GM18907 (cell line): ENCODE data around the gene PLCH2.

ENCODE experiments used
- ATAC-seq: cut with Tn5 transposase; IDR thresholded peaks from one replicate; pipeline ENCODE4 v1.9.1; 2021; ENCODE audit warnings: mild to moderate bottlenecking, moderate library complexity; ENCODE audit not compliant: unreplicated experiment

PLCH2 gene

DNA sequence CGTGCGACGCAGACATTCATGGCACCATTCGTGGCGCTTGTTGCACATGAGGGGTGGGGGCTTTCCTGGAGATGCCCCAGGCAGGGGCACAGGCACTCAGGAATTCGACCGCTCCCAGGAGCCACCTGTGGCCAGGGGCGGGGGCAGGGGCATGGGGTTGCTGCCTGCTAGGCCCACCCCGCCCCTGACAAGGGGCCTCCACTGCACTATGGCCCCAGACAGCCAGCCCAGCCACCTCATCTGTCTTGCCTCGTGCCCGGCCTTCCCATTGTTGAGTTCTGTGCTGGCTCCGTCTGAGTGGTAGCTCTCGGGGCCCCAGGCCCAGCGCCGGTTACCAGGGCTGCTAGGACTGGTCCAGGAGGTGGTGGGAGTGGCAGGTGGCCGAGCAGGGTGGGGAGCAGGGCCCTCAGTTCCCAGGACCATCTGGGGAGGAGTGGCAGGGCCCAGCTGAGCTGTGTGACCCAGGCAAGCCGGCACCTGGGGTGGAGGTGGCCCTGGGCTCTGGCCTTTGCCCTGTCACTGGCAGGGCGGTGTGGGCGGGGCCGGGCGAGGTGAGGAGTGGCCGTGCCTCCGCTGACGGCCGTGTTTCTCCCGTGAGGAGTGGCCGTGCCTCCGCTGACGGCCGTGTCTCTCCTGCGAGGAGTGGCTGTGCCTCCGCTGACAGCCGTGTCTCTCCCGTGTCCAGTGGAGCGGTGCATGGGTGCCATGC, 1.9 kb downstream of the PLCH2 start:
- ATAC-seq, result no peak

DNA sequence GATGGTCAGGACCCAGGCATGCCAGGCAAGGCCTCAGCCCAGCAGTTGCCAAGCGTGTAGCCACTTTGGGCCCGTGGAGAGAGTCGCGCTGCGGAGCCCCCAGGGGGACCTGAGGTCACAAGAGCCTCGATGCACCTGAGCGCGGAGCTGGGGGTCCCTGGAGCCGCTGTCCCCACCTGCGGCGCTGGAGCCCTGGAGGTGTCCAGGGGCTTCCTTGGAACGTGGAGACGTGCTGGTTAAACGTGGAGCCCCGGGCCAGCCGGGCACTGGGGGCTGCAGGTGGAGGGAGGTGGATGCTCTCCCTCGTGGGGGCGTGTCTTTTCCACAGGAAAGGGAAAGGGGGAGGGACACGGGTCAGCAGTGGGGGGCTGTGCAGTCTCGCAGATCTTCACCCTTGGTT, 3.1 kb downstream of the PLCH2 start:
- no peak for ATAC-seq

DNA sequence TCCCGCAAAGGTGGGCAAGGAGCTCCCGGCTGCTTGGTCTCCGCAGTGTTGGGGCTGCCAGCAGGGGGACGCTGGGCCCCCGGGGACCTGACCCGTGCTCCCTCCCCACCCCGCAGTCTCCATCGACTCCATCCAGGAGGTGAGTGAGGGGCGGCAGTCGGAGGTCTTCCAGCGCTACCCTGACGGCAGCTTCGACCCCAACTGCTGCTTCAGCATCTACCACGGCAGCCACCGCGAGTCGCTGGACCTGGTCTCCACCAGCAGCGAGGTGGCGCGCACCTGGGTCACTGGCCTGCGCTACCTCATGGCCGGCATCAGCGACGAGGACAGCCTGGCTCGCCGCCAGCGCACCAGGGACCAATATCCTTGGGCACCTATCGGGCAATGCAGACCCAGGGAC, 3.5 kb downstream of the PLCH2 start:
- no peak for ATAC-seq

DNA sequence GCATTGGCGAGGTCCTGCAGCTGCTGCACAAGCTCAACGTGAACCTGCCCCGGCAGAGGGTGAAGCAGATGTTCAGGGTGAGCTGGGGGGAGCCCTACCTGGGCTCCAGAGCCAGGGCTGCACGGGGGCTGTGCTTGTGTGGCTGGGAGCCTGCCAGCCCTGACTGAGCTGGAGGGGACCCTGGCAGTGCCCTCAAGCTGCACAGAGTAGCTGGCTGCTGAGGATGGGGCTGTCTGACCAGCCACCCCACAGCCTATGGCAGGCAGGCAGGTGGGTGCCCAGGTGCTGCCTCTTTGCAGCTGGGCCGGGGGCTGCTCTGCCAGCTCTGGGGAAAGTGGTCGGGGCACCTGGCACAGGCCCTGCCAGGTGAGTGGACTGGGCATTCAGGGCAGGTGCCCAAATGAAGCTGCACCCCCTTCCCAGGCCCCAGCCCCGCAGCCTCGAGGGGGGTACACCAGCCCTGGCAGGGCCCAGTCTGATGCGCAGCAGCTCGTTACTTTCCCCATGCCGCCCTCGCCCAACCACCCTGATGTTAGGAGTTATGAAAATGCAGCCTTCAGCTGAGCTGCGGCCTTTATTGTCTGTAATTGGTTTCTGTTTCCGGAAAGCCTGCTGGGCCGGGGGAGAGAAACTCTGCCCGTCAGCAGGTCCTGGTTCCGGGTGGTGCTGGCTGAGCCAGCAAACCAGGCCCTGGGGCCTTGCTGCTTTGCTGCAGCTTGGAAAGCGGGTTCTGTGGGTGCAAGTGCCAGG, 4.3 kb downstream of the PLCH2 start:
- no peak for ATAC-seq

DNA sequence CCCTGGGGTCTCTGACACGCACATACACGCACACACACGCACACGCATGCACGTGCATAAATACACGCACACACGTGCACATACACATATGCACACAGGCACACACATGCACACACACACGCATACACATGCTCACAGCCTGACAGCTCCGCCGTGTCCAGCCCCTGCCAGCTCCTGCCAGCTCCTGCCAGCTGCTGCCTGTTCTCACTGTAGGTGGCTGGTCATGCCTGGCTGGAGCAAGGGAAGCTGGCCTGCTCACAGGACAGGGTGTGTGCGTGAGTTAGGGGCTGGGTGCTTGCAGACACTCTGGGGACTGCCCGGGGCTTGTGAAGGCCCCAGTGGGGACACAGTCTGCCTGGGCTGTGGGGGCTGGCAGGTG, 4.9 kb downstream of the PLCH2 start:
- no peak for ATAC-seq

DNA sequence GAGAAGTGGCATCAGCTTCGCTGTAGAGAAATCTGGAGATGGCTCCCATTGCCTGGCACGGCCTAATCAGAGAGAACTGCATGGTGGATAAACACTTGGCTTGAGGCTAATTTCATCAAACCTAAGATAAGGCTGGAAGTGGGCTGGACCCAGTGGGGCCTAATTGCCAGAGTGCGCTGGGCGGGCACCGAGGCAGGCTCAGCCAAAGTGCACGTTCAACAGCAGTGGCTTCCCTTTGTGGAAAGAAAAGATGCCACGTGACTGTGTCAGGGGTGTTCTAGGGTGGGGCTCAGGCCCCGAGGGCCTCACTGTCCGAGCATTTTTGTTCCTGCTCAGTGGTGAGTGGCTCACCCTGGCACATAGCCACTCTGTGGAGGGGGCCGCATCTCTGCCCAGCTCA, 5.8 kb downstream of the PLCH2 start:
- ATAC-seq, result no peak

DNA sequence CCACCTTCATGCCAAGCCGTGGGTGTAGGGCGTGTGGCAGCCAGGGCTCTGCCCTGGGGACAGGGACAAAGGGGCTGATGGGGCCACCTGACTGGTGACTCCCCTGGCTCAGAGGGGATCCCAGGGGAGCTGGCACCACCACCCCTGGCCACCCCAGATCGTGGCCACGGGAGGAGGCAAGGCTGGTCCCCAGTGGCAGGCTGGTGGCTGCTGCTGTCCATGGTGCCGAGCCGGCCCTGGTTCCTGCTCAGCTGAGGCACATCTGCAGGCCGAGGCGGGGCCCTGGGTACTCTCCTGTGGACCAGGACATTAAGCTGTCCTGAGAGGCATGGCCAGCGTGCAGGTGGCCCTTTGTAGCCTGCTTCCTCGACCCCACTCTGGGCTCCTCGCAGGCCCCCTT, 6.5 kb downstream of the PLCH2 start:
- ATAC-seq, result no peak

DNA sequence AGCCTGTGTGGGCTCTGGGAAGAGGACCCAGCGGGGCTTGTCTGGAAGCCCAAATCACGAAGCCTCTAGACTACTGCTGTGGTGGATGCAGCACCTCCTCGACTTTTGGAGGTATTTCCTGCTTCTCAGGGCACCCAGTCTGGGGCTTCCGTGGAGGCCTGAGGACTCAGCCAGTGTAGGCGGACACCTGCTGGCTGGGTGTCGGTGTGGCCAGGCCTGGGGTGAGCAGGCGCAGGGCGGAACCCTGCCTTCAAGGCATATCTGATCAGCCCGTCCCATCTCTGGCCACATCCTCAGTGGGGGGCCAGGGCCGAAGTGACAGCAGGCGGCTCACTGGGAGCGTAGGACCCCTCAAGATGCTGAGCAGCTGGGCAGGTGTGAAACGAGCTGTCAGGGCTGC, 6.9 kb downstream of the PLCH2 start:
- no peak for ATAC-seq

DNA sequence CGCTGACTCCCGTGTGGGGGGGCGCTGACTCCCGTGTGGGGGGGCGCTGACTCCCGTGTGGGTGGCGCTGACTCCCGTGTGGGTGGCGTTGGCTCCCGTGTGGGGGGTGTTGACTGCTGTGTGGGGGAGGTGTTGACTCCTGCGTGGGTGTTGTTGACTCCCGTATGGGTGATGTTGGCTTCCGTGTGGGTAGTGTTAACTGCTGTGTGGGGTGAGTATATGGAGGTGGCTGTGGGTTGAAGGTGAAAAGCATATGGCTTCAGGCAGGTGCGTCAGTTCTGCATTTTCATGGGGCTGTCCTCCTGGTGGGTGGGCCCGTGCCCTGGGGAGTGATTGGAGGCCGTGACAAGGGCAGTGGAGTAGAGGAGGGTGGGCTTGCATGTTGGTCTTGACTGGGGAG, 7.9 kb downstream of the PLCH2 start:
- no peak for ATAC-seq

DNA sequence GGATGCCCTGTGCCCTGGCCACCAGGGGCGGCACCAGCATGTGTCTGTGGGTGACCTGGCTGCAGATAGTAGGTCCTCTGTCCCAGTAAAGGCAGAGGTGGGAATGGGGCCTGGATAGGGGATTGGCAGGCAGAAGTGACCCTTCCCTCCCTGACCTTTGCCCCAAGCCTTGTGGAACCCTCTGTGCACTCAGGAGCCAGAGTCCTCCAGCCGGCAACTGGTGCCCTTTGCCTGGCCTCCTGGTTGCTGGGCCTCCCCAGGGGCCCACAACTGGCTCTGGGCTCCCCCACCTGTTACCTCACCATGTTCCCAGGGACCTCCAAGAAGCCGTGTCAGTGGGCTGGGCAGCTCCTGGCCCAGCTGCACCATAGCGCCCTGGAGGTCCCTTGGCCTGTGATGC, 10.0 kb downstream of the PLCH2 start:
- no peak for ATAC-seq

DNA sequence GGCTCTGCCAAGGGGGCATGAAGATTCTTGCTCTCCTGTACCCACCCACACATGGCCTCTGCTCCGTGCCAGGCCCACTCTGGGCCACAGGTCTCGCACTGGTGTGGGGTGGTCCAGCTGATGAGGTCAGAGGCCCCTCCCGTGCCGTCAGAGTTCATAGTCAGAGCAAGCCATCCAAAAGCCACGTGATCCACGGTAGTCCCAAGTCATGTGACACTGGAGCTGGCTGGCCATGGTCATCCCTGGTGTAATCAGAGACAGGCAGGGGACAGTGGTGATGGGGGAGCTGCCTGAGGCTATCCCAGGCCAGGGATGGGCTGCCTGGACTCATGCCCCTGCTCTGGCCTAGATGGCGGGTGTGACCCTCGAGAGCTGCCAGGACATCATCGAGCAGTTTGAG, 10.5 kb downstream of the PLCH2 start:
- ATAC-seq, result no peak

DNA sequence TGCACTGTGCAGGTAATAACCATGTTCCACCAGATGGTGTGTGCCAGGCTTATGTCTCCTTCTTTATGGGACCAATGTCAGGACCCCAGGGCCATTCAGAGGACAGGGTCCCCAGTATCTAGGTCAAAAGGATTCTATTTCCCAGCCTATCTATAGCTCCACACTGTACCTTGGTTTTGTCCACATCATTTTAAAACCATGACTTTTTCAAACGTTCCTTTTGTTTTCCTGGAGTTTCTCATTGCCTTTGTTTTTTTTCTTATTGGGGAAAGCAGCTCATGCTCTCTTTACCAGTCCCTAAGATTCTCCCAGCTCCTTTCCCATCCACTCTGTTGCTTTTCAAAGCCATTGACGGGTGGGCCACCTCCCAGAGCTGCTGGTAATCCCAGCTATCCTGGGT, 12.6 kb downstream of the PLCH2 start:
- ATAC-seq, result no peak

DNA sequence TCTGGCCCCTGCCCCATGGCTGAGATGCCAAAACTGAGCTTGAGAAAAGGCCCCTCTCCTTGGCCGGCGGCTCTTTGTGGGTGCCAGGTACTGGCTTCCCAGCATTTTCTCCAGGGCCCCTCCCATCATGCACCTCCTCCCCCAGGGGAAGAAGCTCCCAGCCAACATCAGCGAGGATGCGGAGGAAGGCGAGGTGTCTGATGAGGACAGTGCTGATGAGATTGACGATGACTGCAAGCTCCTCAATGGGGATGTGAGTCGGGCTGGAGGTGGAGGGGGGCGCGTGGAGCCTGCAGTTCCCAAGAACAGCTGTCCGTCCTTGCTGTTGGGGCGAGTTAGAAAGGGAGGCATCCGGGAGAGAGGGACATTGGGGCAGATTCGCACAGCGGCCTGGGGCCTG, 13.5 kb downstream of the PLCH2 start:
- no peak for ATAC-seq

DNA sequence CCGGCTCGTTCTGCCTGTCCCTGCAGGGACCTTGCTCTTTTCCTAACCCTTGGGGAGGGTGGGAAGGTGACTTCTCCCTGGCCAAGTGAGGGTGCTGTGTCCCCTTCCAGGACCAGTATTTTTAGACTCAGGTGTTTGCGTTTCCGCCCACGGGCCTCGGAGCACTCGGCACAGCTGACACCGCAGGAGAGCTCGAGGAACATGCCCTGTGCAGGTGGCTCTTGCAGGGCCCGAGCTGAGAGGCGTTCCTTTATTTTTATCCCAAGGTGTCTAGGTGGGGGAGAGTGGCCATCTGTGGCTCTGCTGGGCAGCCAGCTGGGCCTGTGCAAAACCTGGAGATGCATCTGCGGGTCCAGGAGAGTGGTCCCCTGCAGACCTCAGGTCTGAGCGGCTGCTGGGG, 16.0 kb downstream of the PLCH2 start:
- no peak for ATAC-seq

DNA sequence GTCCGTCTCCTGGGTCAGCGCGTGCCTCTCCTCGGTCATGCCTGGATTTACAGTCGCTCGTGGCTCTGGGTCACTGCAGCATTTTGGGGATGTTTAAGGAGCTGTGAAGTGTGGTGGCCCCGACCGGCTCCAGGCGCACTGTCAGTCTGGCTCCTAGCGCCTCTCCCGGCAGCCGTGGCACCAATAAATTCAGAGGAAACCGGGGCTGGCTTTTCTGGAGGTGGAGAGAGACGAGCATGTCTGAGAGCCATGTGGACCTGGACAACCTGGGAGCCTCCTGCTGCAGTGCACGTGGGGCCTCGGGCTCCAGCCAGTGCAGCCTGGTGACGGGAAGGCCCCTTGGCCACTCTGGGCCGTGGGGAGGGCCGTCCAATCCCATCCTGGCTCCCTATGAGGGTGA, 17.1 kb downstream of the PLCH2 start:
- no peak for ATAC-seq

DNA sequence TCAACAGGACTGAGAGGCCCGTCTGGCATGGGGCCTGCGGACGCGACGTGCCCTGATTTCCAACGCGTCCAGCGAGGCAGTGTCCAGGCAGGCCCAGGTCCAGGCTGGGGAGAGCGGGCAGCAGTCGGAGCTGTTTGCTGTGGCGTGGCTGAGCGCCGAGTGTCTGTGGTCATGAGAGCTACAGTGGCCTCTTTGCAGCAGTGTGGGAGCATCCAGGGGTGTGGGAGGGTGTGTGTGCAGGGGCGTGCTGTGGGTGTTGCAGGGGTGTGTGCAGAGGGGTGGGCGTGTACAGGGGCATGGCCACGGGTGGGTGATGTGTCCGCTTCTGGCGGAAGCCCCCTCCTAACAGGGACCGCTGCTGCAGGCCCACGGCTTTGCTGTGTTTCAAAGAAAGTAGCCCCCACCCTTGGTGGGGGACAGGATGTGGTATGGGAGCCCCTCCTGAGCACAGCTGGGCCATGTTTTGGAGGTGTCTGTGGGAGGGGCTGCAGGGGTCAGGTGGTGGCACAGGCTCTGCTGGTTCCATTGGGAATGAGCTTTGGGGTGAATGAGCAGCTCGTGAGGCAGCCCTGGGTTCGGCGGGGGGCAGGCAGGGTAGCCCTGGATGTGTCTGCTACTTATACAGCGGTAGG, 17.7 kb downstream of the PLCH2 start:
- ATAC-seq, result no peak

DNA sequence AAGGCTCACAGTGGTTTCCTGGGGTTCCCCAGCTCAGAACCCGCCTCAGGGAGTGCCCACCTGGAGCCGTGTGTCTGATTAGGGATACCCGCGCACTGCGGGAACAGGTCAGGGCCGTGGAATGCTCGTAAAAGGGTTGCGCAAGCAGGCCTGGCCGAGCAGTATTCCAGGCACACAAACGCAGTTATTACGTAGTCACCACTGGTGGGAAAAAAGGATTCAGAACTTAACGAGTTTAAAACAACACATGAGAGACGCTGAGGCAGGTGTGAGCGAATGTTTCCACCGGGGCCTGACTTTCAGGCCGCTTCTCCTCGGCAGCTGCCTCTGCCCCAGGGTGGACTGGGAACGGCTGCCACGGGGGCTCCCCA, 18.2 kb downstream of the PLCH2 start:
- ATAC-seq, result no peak

DNA sequence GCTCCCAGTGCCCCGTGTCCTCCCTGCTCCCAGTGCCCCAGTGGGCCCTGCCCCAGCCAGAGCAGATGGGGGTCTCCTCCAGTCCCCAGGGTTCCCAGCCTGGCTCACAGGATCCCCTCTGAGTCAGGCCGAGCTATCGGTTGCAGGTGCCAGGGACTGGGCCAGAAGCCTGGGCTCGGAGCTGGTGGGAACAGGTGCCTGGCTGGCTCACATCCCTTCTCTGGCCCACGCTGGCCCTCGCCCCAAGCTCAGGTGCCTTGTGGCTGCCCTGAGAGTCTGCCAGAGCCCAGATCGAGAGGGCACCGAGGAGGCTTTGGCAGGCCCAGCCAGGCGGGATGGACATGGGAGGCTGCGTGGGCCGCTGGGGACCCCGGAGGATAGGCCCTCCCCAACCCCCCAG, 18.9 kb downstream of the PLCH2 start:
- no peak for ATAC-seq

DNA sequence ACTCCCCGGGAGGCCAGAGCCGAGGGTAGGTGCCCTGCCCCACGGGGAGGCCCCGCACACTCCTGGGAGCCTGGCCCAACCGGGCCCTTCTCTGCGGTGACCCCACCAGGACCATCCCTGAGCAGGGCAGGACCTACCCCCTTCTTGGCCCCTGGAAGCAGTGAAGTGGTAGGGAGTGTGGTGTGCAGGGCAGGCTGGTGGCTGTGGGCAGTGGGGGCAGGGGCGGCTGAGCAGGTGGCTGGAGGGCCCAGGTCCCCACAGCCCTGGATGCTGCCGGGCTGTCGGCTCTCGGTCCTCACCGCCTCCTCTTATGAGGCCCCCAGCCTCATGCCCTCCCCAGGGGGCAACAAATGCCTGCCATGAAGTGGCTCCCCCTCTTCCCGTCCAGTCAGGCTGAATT, 19.5 kb downstream of the PLCH2 start:
- no peak for ATAC-seq

DNA sequence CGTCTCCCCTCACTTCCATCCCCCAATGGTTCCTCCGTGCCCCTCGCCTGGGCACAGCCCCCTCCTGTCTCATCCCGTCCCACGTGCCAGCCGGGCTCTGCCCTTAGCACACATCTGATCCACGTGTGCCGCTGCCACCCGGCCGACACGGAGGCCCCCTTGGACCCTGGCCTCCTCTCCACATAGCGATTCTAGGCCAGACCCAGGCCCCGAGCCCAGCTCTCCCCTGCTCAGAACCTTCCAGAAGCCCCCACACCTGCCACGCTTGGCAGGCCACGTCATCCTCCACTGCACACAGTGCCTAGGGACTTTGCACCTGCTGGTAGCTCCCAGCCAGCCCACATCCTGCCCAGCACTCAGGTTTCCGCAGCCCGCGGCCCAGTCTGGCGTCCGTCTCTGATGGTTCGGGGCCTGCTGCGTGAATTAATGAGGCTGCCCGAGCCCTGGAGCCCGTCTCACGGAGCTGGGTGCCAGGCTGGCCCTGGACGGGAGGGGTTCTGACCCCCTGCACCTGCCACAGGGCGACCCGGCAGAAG, 20.1 kb downstream of the PLCH2 start:
- no peak for ATAC-seq

DNA sequence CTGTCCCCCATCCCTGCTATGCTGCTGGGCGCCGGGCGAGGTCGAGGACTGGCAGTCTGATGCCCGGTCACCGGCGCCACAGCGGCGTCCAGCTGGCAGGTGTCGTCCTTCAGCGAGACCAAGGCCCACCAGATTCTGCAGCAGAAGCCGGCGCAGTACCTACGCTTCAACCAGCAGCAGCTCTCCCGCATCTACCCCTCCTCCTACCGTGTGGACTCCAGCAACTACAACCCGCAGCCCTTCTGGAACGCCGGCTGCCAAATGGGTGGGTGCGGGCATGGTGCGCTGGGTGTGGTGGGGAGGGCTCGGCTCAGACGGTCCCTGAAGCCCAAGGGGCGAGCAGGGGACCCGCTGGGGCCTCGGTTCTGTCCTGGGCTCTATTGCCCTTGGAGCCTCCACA, 20.7 kb downstream of the PLCH2 start:
- ATAC-seq, result no peak

DNA sequence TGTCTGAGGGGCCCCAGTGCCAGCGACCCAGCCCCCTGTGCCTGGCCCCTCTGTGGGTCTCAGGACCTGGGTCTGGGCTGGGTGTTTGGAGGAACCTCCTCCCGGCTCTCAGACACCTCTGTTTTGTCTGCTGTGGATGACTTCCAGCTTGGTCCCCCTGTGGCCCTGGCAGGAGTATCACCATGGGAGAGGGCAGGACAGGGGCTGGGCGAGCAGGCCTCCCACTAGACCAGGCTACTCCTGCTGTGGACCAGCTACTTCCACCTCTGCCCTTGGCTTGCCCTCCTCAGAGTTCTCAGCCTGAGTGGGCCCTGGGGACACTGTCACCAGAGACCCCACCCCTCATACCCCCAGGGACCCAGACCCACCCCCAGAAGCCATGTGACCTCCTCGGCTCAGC, 21.8 kb downstream of the PLCH2 start:
- no peak for ATAC-seq
